ENCODE results near the gene MCF2L2.

- TF ChIP-seq CTCF (IDR thresholded peaks at IDR 0.05), result no peak
- no peak for TF ChIP-seq POLR2A (IDR thresholded peaks at IDR 0.05)
- TF ChIP-seq EP300 (IDR thresholded peaks at IDR 0.05), result no peak
- no peak for TF ChIP-seq POLR2AphosphoS5 (IDR thresholded peaks at IDR 0.05)
Observed at GRCh38 chr3:183214277-183214612, 214.2 kb downstream of the MCF2L2 start.
